UCSD-AML1 (cell line): ENCODE measurements around the gene ASB5.
"Not testable (repeated sequence)": the region's sequence is repeated elsewhere in the genome, so short reads cannot be mapped to it uniquely, and the experiment has no call there.

ENCODE experiments used
- DNase-seq: peaks from one replicate; lab custom pipeline; 2025; ENCODE audit not compliant: unreplicated experiment; lab: John Stamatoyannopoulos, UW

ASB5 gene

DNA sequence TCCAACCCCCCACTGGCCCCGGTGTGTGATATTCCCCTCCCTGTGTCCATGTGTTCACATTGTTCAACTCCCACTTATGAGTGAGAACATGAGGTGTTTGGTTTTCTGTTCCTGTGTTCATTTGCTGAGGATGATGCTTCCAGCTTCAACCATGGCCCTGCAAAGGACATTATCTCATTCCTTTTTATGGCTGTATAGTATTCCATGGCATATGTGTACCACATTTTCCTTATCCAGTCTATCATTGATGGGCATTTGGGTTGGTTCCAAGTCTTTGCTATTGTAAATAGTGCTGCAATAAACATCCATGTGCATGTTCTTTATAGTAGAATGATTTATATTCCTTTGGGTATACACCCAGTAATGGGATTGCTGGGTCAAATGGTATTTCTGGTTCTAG, 10.5 kb upstream of the ASB5 start:
- DNase-seq = not testable (repeated sequence)

DNA sequence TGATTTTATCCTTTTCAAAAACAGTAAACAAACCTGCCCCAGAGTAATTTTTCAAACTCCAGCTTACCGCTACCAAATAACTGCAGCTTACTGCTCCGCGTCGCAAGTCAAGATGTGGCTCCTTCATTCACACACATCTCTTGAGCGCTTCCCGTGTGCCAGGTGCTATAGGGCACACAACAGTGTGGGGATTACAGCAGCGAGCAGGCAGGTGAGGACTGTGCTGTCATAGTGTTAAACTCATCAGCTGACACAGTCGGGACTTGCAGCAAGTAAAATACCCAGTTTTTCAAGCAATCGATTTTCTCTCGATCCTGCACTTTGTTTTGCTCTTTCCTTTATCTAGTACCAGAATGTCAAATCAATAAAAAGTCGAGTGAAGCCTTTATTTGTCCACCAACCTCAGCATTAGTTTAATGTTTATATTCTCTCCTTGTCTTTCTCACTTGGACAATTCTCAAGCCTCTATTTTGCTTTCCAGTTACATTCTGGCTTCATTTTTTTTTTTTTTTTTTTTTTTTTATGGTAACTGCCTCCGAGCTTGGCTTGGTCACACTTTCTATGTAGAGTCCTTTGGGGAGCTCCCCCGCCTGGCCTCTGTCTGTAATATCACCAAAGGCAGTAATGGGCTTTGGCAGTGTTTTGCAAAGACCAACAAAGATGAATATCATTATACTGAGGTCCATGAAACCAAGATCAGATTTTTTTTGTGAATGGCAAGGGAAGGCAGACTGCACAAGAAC, 8.3 kb upstream of the ASB5 start:
- DNase-seq = peak; percentile 16

DNA sequence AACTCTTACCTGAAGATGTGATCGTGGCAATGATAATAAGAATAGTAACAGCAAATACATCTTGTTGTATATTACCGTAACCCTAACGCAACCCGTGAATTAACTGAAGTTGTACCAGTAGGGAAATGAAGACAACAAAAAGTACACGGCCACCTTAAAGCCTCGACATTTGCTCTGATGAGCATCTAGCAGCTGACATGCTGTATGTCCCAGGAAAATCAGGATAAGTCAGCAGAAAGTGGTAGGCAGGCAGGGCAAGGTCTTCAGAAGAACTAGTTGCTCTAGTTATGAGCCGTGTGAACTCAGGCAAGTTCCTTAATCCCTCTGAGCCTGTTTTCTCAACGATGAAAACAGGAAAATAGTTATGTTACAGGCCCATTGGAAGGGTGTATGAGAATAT, 7.7 kb upstream of the ASB5 start:
- DNase-seq = no peak

- no peak for DNase-seq
Observed at GRCh38 chr4:176274441-176274840, 5.4 kb upstream of the ASB5 start.

DNA sequence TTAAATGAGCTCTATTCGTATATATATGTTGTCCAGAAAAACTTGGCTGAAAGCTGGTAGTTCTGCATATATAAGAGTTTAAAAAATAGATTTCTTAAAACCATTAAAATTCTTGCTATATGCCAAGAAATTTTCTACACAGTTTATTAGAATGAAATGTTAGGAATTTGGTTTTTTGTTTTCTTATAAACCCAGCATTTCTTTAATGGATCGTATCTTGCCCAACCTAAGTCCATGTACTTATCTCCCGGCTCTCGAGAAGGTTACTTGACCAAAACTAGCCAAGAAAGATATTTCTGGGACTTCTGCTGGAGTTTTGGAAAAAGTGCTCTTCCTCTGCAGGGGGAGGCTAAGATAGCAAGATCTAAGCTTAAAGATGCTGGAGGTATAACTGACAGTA, 4.7 kb upstream of the ASB5 start:
- no peak for DNase-seq

DNA sequence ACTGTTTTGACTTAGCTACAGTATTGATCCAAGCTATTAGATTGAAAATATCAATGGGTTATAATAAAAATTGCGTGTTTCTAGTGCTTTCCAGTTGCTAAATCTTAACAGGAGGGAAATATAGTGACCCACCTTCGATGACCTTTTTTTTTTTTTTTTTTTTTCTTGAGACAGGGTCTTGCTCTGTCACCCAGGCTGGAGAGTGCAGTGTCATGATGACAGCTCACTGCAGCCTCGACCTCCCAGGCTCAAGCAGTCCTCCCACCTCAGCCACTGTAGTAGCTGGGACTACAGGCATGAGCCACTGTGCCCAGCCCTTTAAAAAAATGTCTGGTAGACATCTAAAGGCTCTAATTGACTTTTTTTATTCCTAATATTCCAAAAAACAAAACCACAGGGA, 3.8 kb upstream of the ASB5 start:
- DNase-seq = no peak

- no peak for DNase-seq
Observed at GRCh38 chr4:176271749-176272148, 2.7 kb upstream of the ASB5 start.

DNA sequence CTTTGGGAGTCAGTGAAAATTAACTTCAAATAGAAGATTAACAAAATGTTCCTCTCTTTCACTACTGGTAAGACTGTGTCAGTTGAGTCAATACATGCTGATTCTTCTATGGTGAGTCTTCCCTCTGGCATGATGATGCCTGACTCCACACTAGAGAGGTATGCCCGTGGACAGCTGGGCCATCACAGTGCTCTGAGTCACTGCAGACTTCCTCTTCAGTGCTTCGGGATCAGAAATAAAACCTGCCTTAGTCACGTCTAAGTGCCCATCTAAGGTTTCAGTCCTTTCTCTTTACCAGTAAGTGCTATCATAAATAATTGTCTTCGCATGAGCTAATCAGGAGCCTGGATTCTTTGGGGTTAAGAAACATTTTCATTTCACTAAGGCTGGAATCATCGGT, 1.6 kb upstream of the ASB5 start:
- no peak for DNase-seq

DNA sequence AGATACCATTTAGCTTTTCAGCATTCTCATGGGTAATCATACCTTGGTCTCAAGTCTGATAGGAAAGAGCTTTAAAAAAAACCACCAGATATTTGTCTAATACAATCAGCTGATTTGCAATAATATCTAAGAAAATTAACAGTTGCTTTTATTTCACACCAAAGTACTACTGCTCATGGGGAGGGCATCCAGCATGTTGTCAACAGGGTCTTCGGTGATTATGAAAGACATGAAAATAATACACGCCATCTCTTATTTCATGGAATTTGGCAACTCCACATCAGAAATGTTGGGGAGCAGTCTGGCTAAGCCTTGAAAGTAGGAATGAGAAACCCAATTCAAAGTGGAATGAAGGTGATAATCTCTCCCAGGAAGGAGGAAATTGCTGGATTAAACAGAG, 3.0 kb downstream of the ASB5 start:
- no peak for DNase-seq

DNA sequence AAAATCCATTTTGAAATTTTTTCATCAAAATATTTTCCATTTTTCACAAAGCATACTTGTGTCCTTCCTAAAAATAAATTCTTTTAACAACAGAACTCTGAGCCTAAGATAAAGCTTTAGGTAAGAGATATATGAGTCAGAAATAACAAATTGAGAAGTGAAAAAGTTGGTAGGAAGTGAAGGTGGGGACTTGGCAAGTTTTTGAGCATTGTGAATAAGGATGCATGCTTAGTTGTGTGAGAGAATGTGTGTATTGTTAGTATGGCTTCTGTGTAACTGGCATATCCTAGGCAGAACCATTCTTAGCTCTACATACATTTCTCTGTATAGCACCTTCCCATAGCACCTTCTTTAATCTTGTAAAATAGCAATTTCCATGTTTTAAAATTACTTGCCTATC, 6.8 kb downstream of the ASB5 start:
- no peak for DNase-seq

- DNase-seq = no peak
Observed at GRCh38 chr4:176261481-176261880, 7.5 kb downstream of the ASB5 start.

DNA sequence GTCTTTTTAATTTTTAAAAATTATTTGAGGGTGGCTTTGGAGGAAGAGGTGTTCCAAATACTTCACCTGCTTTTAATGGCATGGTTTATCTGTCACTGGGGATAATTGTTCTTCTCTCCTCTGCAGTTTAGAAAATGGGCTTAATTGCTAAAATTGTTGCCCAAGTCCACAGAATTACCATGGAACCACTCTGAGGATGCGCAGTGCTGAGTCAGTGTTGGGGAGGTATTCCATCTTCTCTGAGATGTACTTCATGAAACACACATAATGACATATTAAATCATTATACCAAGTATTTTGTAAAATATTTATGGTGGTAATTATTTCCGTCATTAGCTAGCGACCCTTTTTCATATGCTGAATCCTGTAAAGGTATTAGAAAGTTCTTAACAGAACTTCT, 8.0 kb downstream of the ASB5 start:
- DNase-seq = no peak

- no peak for DNase-seq
Observed at GRCh38 chr4:176259330-176260090, 9.5 kb downstream of the ASB5 start.

DNA sequence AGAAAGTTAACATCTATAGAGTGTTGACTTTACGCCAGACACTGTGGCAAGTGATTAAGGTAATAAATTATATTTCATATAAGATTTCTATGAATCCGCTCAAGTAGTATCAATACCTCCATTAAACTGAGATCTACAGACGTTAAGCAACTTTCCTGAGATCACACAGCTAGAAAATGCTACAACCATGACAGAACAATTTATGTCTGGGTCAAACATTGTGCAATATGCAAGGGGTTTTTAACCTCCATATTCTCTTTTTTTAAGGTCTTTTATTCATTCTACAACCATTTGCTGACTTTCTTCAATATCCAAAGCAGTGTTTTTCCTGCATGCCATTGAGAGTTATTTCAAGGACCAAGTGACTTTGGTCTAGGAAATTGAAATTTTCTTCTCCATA, 10.9 kb downstream of the ASB5 start:
- no peak for DNase-seq

DNA sequence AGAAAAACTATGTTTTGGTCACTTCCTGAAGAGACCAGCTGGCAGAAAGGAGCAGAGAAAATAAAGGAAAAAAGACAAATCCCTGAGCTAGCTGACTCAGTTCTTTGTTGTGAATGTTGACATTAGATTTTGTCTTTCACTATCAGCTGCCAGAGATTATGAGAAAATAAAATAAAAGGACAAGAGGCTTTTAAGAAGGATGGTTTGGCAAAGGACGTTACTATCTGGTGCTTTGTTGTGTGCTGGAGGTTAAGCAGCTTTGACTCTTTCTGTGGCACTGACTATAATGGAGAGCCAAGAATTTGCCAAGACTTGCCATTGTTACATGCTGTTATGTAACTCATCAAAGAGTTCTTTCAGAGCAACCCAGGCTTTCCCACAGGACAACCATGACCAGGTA, 12.1 kb downstream of the ASB5 start:
- no peak for DNase-seq

GRCh38 chr4:176242764-176243347, 26.2 kb downstream of the ASB5 start:
- no peak for DNase-seq

DNA sequence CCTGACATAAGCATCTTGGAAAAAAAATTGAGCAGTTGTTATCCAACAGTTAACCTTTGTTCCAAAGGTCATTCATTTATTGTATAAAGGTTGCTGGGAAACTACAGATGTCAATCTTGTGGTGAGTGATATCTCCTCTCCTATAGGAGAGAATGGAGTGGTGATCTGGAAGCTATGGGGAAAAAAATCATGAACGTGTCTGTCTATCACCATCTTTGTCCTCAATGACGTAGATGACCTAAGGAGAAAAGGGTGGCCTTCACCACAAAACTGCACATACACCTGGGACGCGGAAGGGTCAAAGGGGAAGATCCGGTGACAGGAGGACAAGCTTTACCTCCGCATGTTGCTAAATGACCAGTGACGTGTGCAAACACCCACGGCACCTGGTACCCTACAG, 27.3 kb downstream of the ASB5 start:
- DNase-seq = no peak

DNA sequence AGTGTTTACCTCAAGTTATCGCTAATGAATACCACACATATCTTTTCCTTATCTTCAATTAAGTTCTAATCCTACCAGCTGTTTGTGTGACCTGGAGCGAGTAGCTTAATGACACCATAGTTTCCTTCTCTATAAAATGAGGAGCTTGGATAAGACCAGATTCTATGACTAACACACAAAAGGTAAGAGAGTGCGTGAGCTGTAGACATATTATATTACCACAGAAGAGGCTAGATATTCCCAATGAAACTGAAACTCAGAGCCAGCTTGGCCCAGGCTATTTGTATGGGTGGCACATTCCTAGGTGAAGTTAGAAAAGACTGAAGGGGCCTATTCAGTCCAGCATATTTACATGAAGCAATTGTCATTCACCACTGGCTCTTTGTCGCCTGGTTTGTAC, 30.2 kb downstream of the ASB5 start:
- no peak for DNase-seq

GRCh38 chr4:176238157-176238610, 30.8 kb downstream of the ASB5 start:
- DNase-seq = no peak

GRCh38 chr4:176236946-176237345, 32.1 kb downstream of the ASB5 start:
- DNase-seq = no peak

DNA sequence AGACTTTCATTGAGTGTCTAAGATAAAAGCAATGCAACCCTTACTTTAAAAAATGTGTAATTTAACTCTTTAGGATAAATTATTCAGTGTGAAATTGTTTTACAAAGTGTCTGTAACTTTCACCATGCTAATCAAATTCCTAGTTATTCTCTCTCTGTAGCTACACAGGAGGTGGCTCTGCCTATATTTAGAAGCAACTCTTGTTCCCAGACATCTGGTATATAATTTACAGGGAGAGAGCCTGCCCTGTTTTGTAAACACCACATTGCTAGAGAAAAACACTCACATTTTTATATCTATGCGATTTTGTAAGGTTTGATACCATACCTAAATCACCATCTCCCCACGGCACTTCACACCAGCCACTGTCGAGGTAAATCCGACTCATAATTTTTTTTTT, 38.2 kb downstream of the ASB5 start:
- DNase-seq = no peak

GRCh38 chr4:176229645-176230044, 39.4 kb downstream of the ASB5 start:
- DNase-seq = no peak
